WTC11 (cell line): Measurements from ENCODE around the gene RCN2. TPM values are rescaled to one million over a fixed set of nuclear protein-coding genes. Genes with fewer than 3 reads are reported as not detected.

Source experiments
- ATAC-seq: fragments of 200-7000 bp; cut with Tn5 transposase; 2 replicates; pipeline ENCODE4 v1.10.0; 2021; ENCODE audit warnings: mild to moderate bottlenecking, moderate library complexity
- CTCF ChIA-PET: fragments of 300-600 bp; sonication (Branson Sonifier 250); formaldehyde crosslinking; loops from one replicate; lab custom pipeline; 2021; ENCODE audit warnings: antibody characterized with exemption; lab: Charles Lee
- POLR2A ChIA-PET: fragments of 350-600 bp; sonication (Branson Sonifier 250); formaldehyde crosslinking; loops from one replicate; lab custom pipeline; 2021; ENCODE audit warnings: antibody characterized with exemption; lab: Charles Lee
- DNase-seq: peaks from one replicate; pipeline ENCODE4 v3.0.0; 2021; ENCODE audit warnings: low spot score
- H3K27ac Mint-ChIP-seq: 2 replicates; pipeline ENCODE4 v1.8.0; 2021; ENCODE audit warnings: mixed read lengths
- H3K27me3 Mint-ChIP-seq: 2 replicates; pipeline ENCODE4 v1.8.0; 2021; ENCODE audit warnings: low read depth, mild to moderate bottlenecking, moderate library complexity, mixed read lengths
- H3K36me3 Mint-ChIP-seq: 2 replicates; pipeline ENCODE4 v1.8.0; 2021; ENCODE audit warnings: mixed read lengths
- H3K4me1 Mint-ChIP-seq: 2 replicates; pipeline ENCODE4 v1.8.0; 2022; ENCODE audit warnings: mixed read lengths
- H3K4me3 Mint-ChIP-seq: 2 replicates; pipeline ENCODE4 v1.8.0; 2021; ENCODE audit warnings: mild to moderate bottlenecking, moderate library complexity, mixed read lengths
- H3K9me3 Mint-ChIP-seq: 2 replicates; pipeline ENCODE4 v1.8.0; 2021; ENCODE audit warnings: mixed read lengths
- ELF4 ChIP-seq: sonication (generic); formaldehyde crosslinking; IDR thresholded peaks from 2 replicates; pipeline ENCODE4 v1.8.1; 2022; ENCODE audit warnings: low read depth, mild to moderate bottlenecking, moderate library complexity, missing genetic modification reagents
- EMX1 ChIP-seq: fragments of 250-450 bp; sonication (Bioruptor Pico); IDR thresholded peaks from 2 replicates; pipeline ENCODE4 v1.8.0; 2021; ENCODE audit warnings: mild to moderate bottlenecking
- ETV6 ChIP-seq: sonication (generic); formaldehyde crosslinking; IDR thresholded peaks from 2 replicates; pipeline ENCODE4 v1.8.1; 2022; ENCODE audit warnings: mild to moderate bottlenecking, missing genetic modification reagents
- FOXK1 ChIP-seq: sonication (generic); formaldehyde crosslinking; IDR thresholded peaks from 2 replicates; pipeline ENCODE4 v1.8.0; 2022; ENCODE audit warnings: mild to moderate bottlenecking, moderate library complexity, missing genetic modification reagents
- FOXP1 ChIP-seq: sonication (generic); formaldehyde crosslinking; IDR thresholded peaks from 2 replicates; pipeline ENCODE4 v1.8.0; 2022; ENCODE audit warnings: missing genetic modification reagents, mild to moderate bottlenecking, moderate library complexity, borderline replicate concordance
- IRF2 ChIP-seq: sonication (generic); formaldehyde crosslinking; IDR thresholded peaks from 2 replicates; pipeline ENCODE4 v1.8.0; 2022; ENCODE audit warnings: low read depth, missing genetic modification reagents, borderline replicate concordance
- JAZF1 ChIP-seq: fragments of 250-450 bp; sonication (Bioruptor Pico); IDR thresholded peaks from 2 replicates; pipeline ENCODE4 v1.9.0; 2021; ENCODE audit warnings: moderate library complexity, mild to moderate bottlenecking, inconsistent platforms
- NFE2L1 ChIP-seq: sonication (generic); formaldehyde crosslinking; IDR thresholded peaks from 2 replicates; pipeline ENCODE4 v1.8.1; 2023; ENCODE audit warnings: missing genetic modification reagents
- NR1H2 ChIP-seq: sonication (generic); formaldehyde crosslinking; IDR thresholded peaks from 2 replicates; pipeline ENCODE4 v1.9.0; 2021; ENCODE audit warnings: mild to moderate bottlenecking, moderate library complexity, missing genetic modification reagents
- NR2C2 ChIP-seq: sonication (generic); formaldehyde crosslinking; IDR thresholded peaks from 2 replicates; pipeline ENCODE4 v1.8.0; 2022; ENCODE audit warnings: mild to moderate bottlenecking, missing genetic modification reagents
- NR3C1 ChIP-seq: sonication (generic); formaldehyde crosslinking; conservative IDR thresholded peaks from 2 replicates; pipeline ENCODE4 v1.8.1; 2023; ENCODE audit warnings: low read depth, mild to moderate bottlenecking, missing genetic modification reagents
- SOX15 ChIP-seq: fragments of 250-450 bp; sonication (Bioruptor Pico); IDR thresholded peaks from 2 replicates; pipeline ENCODE4 v1.9.0; 2021; ENCODE audit warnings: mild to moderate bottlenecking
- SP1 ChIP-seq: sonication (generic); formaldehyde crosslinking; conservative IDR thresholded peaks from 2 replicates; pipeline ENCODE4 v1.8.1; 2022; ENCODE audit warnings: missing genetic modification reagents
- ZBTB21 ChIP-seq: sonication (generic); formaldehyde crosslinking; IDR thresholded peaks from 2 replicates; pipeline ENCODE4 v1.8.1; 2023; ENCODE audit warnings: mild to moderate bottlenecking, missing genetic modification reagents, borderline replicate concordance
- ZNF138 ChIP-seq: sonication (generic); formaldehyde crosslinking; conservative IDR thresholded peaks from 2 replicates; pipeline ENCODE4 v1.8.1; 2022; ENCODE audit warnings: mild to moderate bottlenecking, moderate library complexity, missing genetic modification reagents
- ZNF219 ChIP-seq: sonication (generic); formaldehyde crosslinking; IDR thresholded peaks from 2 replicates; pipeline ENCODE4 v1.8.0; 2023; ENCODE audit warnings: missing genetic modification reagents, mild to moderate bottlenecking, borderline replicate concordance
- ZNF232 ChIP-seq: sonication (generic); formaldehyde crosslinking; IDR thresholded peaks from 2 replicates; pipeline ENCODE4 v1.8.0; 2022; ENCODE audit warnings: mild to moderate bottlenecking, missing genetic modification reagents
- total RNA-seq: library from RNA; stranded (reverse); gene quantifications from 3 replicates; pipeline ENCODE4 v1.2.3, GENCODE V29; 2021
- TF ChIP-seq, protein P1 (sequence below): sonication (generic); formaldehyde crosslinking; IDR thresholded peaks from 2 replicates; pipeline ENCODE4 v1.8.1; 2022; ENCODE audit warnings: mild to moderate bottlenecking, moderate library complexity, missing genetic modification reagents
- TF ChIP-seq, protein P2 (sequence below): sonication (generic); formaldehyde crosslinking; conservative IDR thresholded peaks from 2 replicates; pipeline ENCODE4 v1.8.1; 2023; ENCODE audit warnings: mild to moderate bottlenecking, low read depth, missing genetic modification reagents, moderate library complexity
- TF ChIP-seq, protein P3 (sequence below): sonication (generic); formaldehyde crosslinking; IDR thresholded peaks from 2 replicates; pipeline ENCODE4 v1.8.1; 2023; ENCODE audit warnings: mild to moderate bottlenecking, missing genetic modification reagents
- TF ChIP-seq, protein P4 (sequence below): sonication (generic); formaldehyde crosslinking; IDR thresholded peaks from 2 replicates; pipeline ENCODE4 v1.8.1; 2022; ENCODE audit warnings: mild to moderate bottlenecking, missing genetic modification reagents, moderate library complexity, borderline replicate concordance
- TF ChIP-seq, protein P5 (sequence below): sonication (generic); formaldehyde crosslinking; IDR thresholded peaks from 2 replicates; pipeline ENCODE4 v1.8.0; 2023; ENCODE audit warnings: mild to moderate bottlenecking, missing genetic modification reagents
- TF ChIP-seq, protein P6 (sequence below): fragments of 250-450 bp; sonication (Bioruptor Pico); IDR thresholded peaks from 2 replicates; pipeline ENCODE4 v1.9.0; 2021; ENCODE audit warnings: mild to moderate bottlenecking

Gene RCN2
- total RNA-seq, 1 experiment from 2014 or later: 112 TPM

DNA sequence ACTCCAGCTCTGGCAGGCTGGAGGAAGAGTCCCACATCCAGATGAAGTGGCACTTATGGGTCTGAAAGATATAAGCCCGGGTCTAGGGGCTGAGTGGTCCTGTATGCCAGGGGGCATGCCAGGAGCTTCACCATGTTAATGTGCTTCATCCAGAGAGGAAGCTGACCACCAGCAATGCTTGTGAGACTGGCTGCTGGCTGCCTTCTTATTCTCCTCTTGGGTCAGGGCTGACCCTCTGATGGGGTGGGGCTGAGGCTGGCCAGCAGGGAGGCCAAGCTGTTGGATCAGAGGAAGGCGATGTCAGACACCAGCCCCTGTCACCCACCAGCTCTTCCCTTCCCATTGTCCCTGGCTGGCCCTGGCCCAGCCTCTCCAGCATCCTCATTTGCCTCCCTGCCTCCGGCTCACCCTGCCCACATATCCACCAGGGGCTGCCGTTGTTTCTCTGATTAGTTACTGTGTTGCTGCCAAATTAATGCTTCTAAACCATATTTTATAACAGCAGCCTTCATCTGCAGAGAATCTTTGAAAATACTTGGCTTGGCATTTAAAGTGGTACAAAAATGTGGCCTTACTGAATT, 43.0 kb downstream of the RCN2 start:
- H3K36me3 Mint-ChIP-seq: 0 out of 2 replicates have a peak, but pooled peaks cover 3% of the 10 kb centered on the region

DNA sequence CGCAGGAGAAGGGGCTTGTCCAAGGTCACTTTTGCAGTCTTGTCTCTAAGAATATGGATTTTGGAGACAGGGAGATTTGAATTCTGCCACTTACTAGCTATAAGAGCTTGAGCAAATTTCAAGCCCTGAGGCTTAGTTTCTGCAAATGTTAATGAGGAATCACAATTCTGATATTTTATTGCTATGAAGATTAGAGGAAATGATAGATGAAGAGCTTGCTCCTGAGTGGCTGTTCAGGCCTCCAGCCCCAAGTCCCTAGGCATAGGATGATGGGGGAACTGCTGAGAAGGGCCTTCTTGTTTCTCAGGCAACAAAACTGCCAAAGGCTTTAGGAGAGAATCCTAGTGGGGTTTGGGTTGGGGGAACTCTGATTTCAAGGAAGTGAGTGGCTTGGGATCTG, 44.6 kb downstream of the RCN2 start:
- DNase-seq: no peak
- Mint-ChIP-seq H3K4me3 (no peak overlapping the region), H3K27me3 (no peaks in the 10 kb centered on the region), H3K9me3 (peaks cover 11% of the 10 kb centered on the region), H3K27ac (no peak overlapping the region), H3K36me3 (0 out of 2 replicates have a peak, but pooled peaks cover 3% of the 10 kb centered on the region), H3K4me1 (peaks cover 4% of the 10 kb centered on the region)
- ChIA-PET POLR2A (interaction anchor here (0.6 kb wide), 1 partner anchor 110 kb away, joined by 3 read pairs; no protein-coding TSS in a partner anchor), CTCF (interaction anchor here (3.9 kb wide), 1 partner anchor 47 kb away, joined by 41 read pairs; no protein-coding TSS in a partner anchor)
- ATAC-seq: no peak
- TF ChIP-seq ZBTB21 (CRISPR knock-in tag): no peak
- TF ChIP-seq, protein P1, sequence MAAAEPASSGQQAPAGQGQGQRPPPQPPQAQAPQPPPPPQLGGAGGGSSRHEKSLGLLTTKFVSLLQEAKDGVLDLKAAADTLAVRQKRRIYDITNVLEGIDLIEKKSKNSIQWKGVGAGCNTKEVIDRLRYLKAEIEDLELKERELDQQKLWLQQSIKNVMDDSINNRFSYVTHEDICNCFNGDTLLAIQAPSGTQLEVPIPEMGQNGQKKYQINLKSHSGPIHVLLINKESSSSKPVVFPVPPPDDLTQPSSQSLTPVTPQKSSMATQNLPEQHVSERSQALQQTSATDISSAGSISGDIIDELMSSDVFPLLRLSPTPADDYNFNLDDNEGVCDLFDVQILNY: no peak
- TF ChIP-seq, protein P2, sequence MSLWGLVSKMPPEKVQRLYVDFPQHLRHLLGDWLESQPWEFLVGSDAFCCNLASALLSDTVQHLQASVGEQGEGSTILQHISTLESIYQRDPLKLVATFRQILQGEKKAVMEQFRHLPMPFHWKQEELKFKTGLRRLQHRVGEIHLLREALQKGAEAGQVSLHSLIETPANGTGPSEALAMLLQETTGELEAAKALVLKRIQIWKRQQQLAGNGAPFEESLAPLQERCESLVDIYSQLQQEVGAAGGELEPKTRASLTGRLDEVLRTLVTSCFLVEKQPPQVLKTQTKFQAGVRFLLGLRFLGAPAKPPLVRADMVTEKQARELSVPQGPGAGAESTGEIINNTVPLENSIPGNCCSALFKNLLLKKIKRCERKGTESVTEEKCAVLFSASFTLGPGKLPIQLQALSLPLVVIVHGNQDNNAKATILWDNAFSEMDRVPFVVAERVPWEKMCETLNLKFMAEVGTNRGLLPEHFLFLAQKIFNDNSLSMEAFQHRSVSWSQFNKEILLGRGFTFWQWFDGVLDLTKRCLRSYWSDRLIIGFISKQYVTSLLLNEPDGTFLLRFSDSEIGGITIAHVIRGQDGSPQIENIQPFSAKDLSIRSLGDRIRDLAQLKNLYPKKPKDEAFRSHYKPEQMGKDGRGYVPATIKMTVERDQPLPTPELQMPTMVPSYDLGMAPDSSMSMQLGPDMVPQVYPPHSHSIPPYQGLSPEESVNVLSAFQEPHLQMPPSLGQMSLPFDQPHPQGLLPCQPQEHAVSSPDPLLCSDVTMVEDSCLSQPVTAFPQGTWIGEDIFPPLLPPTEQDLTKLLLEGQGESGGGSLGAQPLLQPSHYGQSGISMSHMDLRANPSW (CRISPR knock-in tag): no peak
- TF ChIP-seq SOX15: no peak
- no peak for TF ChIP-seq ETV6
- no peak for TF ChIP-seq FOXK1 (CRISPR knock-in tag)
- no peak for TF ChIP-seq NR1H2 (CRISPR knock-in tag)
- TF ChIP-seq, protein P3, sequence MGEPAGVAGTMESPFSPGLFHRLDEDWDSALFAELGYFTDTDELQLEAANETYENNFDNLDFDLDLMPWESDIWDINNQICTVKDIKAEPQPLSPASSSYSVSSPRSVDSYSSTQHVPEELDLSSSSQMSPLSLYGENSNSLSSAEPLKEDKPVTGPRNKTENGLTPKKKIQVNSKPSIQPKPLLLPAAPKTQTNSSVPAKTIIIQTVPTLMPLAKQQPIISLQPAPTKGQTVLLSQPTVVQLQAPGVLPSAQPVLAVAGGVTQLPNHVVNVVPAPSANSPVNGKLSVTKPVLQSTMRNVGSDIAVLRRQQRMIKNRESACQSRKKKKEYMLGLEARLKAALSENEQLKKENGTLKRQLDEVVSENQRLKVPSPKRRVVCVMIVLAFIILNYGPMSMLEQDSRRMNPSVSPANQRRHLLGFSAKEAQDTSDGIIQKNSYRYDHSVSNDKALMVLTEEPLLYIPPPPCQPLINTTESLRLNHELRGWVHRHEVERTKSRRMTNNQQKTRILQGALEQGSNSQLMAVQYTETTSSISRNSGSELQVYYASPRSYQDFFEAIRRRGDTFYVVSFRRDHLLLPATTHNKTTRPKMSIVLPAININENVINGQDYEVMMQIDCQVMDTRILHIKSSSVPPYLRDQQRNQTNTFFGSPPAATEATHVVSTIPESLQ: no peak

More for the DNA sequence above, 43.0 kb downstream of the RCN2 start:
- TF ChIP-seq ZNF138 (CRISPR knock-in tag) (no peak), NR3C1 (CRISPR knock-in tag) (no peak), ZNF232 (CRISPR knock-in tag) (no peak), JAZF1 (CRISPR knock-in tag) (no peak), NFE2L1 (CRISPR knock-in tag) (no peak), FOXP1 (CRISPR knock-in tag) (no peak), SP1 (no peak), ZNF219 (no peak), ZBTB21 (CRISPR knock-in tag) (no peak), EMX1 (CRISPR knock-in tag) (no peak), IRF2 (CRISPR knock-in tag) (no peak), ELF4 (CRISPR knock-in tag) (no peak), NR2C2 (no peak)
- TF ChIP-seq, protein P1: no peak
- TF ChIP-seq, protein P4, sequence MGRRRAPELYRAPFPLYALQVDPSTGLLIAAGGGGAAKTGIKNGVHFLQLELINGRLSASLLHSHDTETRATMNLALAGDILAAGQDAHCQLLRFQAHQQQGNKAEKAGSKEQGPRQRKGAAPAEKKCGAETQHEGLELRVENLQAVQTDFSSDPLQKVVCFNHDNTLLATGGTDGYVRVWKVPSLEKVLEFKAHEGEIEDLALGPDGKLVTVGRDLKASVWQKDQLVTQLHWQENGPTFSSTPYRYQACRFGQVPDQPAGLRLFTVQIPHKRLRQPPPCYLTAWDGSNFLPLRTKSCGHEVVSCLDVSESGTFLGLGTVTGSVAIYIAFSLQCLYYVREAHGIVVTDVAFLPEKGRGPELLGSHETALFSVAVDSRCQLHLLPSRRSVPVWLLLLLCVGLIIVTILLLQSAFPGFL (CRISPR knock-in tag): no peak
- TF ChIP-seq, protein P5, sequence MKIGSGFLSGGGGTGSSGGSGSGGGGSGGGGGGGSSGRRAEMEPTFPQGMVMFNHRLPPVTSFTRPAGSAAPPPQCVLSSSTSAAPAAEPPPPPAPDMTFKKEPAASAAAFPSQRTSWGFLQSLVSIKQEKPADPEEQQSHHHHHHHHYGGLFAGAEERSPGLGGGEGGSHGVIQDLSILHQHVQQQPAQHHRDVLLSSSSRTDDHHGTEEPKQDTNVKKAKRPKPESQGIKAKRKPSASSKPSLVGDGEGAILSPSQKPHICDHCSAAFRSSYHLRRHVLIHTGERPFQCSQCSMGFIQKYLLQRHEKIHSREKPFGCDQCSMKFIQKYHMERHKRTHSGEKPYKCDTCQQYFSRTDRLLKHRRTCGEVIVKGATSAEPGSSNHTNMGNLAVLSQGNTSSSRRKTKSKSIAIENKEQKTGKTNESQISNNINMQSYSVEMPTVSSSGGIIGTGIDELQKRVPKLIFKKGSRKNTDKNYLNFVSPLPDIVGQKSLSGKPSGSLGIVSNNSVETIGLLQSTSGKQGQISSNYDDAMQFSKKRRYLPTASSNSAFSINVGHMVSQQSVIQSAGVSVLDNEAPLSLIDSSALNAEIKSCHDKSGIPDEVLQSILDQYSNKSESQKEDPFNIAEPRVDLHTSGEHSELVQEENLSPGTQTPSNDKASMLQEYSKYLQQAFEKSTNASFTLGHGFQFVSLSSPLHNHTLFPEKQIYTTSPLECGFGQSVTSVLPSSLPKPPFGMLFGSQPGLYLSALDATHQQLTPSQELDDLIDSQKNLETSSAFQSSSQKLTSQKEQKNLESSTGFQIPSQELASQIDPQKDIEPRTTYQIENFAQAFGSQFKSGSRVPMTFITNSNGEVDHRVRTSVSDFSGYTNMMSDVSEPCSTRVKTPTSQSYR: no peak
- TF ChIP-seq, protein P6, sequence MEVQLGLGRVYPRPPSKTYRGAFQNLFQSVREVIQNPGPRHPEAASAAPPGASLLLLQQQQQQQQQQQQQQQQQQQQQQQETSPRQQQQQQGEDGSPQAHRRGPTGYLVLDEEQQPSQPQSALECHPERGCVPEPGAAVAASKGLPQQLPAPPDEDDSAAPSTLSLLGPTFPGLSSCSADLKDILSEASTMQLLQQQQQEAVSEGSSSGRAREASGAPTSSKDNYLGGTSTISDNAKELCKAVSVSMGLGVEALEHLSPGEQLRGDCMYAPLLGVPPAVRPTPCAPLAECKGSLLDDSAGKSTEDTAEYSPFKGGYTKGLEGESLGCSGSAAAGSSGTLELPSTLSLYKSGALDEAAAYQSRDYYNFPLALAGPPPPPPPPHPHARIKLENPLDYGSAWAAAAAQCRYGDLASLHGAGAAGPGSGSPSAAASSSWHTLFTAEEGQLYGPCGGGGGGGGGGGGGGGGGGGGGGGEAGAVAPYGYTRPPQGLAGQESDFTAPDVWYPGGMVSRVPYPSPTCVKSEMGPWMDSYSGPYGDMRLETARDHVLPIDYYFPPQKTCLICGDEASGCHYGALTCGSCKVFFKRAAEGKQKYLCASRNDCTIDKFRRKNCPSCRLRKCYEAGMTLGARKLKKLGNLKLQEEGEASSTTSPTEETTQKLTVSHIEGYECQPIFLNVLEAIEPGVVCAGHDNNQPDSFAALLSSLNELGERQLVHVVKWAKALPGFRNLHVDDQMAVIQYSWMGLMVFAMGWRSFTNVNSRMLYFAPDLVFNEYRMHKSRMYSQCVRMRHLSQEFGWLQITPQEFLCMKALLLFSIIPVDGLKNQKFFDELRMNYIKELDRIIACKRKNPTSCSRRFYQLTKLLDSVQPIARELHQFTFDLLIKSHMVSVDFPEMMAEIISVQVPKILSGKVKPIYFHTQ (CRISPR knock-in tag): no peak
- Mint-ChIP-seq H3K4me1 (peaks cover 4% of the 10 kb centered on the region), H3K9me3 (peaks cover 7% of the 10 kb centered on the region), H3K4me3 (no peak overlapping the region), H3K27ac (no peak overlapping the region), H3K27me3 (no peaks in the 10 kb centered on the region)
- ATAC-seq (no peak), DNase-seq (no peak)
- CTCF ChIA-PET: interaction anchor here (0.6 to 3.9 kb wide), 11 partner anchors 9 to 569 kb away, joined by 3 to 41 read pairs (median 13); partner anchors contain the start of gene PSTPIP1
- POLR2A ChIA-PET: no interaction called here
